ENCODE results near the gene CREB3L4.

Gene CREB3L4, protein sequence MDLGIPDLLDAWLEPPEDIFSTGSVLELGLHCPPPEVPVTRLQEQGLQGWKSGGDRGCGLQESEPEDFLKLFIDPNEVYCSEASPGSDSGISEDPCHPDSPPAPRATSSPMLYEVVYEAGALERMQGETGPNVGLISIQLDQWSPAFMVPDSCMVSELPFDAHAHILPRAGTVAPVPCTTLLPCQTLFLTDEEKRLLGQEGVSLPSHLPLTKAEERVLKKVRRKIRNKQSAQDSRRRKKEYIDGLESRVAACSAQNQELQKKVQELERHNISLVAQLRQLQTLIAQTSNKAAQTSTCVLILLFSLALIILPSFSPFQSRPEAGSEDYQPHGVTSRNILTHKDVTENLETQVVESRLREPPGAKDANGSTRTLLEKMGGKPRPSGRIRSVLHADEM
- 1.6 to 5.9 reads per million in 2 donors for total RNA-seq

DNA sequence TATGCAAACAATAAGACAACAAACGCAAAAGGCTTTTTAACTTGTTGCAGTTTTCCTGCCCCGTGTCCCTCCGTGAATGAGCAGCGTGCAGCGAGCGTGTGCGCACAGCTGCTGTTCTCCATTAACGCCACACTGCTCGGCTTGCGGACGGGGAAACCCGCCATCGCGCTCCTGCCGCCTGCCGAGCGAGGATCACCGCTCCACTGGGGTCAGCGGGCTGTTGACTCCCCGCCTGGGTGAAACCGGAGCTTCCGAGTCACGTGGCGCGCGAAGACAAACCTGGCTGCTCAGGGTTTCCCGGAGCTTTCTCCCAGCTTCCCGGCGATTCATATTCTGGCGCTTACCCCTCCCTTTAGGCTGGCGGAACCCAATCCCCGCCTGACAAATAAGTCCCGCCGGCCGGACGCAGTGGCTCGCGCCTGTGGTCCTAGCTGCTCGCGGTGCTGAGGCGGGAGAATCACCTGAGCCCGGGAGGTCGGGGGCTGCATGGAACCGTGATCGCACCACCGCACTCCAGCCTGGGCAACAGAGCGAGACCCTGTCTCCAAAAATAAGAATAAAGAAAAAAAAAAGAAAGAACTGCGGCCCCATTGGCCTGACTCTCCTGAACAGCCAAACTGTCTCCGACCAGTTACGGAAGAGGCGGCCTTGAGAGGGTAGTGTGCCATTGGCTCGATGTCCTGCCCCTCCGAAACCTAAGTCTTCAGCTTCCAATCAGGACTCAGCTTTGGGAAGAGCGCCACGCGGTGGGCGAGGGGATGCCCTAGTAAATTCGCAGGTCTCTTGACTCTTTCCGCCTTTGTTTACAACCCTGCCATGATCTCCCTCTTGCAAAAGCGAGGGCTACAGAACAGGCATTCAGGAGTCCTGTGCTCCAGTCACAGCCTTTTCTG is at the start of gene CREB3L4:
Gene CREB3L4, plus strand, starts transcription at position 796 of the 893 bp plus-strand sequence. CDS start 624 bp downstream, outside the sequence.
- DNase-seq: peak in 4 of 5 experiments; percentile 75 to 98 (median 79)

DNA sequence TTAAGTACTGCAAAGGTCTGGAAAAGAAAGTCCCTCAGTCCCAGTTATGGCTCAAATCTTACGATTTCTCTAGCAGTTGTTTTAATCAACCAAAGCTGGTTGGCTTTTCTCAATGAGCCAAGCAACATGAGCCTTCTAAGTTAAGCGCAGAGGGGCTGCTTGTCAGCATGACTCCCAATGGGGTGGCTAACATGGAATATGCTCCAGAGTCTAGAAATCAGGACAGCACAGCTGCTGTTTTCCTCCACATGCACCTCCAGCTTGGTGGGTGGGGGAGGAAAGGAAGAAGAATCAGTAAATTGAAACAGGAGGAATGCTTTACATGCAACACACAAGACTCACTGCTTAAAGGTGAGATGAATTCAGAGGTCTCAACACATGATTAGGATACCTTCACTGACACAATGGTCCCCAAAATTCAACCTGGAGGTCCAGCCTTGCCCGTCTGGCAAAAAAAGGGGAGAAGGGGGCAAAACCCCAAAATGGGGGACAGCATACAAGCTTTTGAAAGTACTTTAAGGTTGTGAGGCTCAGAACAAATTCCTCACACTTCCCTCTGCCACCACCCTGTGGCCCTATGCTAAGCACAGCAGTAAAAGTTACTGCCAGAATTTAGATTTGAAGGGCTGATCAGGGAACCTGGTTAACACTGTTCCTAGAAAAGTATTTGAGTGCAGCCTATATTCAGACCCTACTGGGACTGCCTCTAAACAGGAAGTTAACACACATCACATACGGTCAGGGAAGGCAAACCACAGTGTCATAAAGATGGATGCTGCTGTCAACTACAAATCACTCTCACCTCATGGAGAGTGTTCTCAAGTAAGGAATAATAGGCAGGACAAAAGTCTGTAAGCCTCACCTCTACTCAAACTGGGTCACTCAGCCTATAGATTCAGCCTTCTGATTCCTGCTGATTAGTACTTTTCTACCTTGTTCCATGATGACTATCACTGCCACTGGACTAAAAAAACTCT is 47.5 kb upstream of the CREB3L4 start:
- peak in 2 of 5 experiments; percentile 45 to 67 for DNase-seq

DNA sequence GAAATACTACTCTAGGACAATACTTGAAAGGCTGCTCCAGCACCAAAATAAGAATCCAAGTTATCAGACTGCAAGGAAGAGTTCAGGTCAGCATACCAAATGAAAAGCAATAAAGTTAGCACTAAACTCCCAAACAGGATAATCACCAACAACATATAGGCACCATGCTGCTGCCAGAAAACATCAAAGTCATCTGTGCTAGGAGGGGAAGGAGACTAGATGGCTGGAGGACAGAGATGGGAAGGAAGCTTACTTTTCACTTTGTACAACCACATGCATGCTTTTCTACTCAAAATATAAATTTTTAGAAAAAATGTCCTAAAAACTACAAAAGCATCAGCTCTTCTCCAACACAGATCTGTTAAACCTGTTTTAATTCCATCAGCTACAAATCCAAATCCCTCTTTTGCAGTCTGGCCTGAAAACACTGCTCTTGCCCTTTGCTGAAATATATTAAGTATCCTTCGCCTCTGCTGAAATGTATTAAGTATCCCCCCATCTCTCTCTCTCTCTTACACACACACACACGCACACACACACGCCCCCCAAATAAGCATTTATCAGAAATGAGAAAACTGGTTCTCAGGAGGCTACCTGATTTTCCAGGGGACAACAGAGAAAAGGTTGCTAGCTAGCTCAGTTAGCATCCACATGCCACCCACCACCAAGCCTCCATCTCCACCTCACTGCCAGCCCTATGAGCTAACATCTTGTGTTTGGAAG is 46.5 kb upstream of the CREB3L4 start:
- DNase-seq: no peak

DNA sequence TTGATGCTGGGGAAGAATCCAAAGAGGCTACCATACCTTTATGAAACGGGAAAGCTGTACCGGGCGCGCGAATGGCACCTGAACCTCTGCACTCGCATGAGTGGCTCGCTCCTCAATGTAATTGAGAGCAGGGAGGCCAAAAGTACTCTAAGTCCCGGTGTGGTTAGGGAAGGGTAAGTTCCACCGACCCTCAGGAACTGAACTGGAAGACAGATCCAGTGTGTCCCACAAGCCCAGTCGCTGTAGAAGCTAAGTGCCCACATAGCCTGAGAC is 46.0 kb upstream of the CREB3L4 start:
- no peak for DNase-seq

DNA sequence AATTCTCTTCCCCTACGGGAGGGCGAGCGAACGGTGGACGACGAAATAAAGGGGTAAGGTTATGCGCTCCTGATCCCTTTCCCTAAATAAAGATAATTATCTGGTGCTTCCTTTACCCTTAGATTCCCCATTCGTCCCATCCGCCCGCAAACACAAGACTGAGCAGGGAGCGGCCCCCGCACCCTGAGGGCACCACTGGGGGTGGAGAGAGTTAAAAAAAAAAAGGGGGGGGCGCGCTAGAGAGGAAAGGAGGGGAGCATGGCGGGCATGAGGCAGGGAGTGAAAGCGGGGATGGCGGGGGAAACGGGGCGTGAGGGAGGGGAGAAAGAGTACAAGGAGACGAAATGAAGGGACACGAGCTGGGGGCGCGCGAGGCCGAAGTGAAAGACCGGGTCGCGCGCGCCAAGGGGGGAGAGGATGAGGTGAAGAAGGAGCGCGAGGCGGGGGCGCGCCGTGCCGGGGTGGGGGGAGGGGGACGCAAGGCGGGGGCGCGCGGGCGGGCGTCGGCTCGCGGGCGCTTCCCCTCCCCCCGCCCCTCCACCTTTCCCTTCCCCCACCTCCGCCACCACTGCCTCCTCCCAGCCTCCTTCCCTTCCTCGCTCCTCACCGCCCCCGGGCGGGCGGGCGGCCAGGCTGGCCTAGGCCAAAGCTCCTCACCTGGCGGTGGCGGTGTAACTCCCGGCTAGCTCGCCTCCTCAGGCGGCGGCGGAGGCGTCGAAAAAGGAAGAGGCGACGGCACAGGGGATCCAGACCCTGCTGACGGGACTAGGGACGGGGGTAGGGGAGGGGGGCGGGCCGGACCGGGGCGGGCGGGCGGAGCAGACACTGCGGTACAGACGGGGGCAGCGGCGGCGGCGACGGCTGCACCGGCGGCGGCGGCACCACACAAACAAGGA is 45.4 kb upstream of the CREB3L4 start:
- DNase-seq: peak in 4 of 5 experiments; percentile 28 to 74 (median 36)

DNA sequence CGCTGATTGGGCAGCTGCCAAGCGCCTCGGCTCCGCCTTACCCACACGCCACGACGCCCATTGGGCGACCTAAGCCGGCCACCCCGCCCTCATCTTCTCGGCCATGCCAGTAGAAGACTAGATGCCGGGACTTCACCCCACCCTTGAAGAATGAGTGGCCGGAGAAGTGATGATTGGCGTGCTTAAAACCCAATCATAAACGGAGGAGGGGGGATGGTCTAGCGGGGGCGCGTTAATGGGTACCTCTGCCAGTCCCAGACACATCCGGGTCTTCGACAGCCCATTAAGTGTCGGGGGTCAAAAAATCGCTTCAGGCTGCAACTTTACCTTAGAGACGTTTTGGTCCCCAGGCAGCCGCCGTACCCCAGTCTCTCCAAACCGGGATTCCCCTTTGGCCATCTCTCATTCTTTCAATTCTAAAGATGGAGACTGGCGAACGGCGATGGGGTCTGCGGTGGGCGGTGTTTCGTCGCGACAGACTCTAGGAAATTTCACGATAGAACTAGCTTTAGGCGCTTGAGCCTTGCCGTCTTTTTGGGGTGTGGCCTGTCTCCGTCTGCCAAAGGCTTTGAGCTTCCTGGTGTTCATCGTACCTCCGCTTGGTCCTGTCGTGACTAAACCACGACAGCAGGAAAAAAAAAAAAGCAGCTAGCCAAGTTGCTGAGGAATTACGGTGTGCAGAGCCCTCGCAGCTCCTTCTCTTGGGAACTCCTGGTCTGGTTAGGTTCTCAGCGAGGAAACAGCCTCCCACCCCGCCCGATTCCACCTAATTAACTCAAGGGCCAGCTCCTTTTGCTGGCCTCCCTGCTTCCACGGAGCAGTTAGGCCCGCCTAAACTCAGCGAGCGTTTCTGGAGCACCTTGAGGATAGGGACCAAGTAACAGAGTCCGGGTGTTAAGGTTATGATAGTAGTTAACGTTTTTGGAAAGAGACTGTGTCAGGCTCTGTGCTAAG is 44.5 kb upstream of the CREB3L4 start, which contains the start of gene GATAD2B:
Gene GATAD2B, minus strand, starts transcription at position 1 of the 954 bp plus-strand sequence. CDS start 94,625 bp downstream, outside the sequence.
- DNase-seq: peak; percentile 95 to 100 (median 98)

DNA sequence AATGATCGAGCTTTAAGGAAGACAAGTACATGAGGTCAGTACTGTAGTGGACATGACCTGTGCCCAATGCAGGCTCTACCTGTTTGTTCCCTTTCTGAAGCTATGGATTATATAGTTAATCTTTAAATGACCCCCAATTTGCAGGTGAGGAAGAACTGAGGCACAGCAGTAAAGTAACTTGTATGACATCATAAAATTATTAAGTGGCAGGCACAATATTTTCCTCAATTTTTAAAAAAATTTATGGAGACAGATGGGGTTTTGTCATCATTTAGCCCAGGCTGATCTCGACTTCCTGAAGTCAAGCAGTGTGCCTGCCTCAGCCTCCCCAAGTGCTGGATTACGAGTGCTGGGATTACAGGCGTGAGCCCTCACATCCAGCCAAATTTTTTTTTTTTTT is 41.3 kb upstream of the CREB3L4 start:
- DNase-seq: no peak

DNA sequence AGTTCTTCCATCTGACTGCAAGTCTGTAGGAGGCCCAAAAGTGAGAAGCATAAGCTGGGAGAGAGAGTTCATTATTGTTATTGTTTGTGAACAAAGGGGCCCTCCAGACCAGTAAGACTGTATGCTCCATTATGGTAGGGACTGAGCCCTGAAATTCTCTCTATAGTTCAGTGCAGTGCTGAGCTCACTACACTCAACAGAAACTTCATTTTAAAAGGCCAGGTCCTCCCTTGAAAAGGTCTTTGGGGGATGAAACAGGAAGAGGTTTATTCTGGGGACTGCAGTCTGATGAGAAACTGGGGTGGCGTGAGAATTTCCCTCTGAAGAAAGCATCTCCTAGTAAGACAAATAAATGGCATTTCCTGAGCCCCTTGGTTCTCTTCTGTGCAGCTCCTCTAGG is 39.5 kb upstream of the CREB3L4 start:
- DNase-seq: no peak

DNA sequence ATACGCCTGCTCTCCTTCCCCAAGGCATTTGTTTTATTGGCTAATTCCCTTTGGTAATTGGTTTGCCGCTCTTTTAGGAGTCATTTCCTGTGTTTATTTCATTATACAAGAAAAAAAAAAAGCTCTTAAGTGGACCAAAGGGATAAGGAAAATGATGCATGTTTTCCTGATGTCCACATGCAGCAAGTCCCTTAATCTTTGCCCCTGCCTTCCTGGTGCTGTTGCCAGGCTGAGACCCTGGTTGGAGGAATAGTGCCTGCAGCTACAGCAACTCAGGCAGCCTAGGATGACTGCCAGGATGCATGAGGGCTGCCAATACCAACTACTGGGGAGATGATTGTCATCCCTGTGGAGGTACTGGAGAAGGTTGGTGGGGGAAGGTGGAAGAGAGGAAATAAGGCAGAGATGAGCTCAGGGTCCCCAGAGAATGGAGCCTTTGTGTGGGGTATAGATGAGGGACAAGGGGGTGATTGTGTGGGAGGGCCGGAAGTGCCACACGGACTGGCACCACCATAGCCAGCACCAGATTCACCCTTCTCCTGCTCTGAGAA is 38.8 kb upstream of the CREB3L4 start:
- DNase-seq: no peak

DNA sequence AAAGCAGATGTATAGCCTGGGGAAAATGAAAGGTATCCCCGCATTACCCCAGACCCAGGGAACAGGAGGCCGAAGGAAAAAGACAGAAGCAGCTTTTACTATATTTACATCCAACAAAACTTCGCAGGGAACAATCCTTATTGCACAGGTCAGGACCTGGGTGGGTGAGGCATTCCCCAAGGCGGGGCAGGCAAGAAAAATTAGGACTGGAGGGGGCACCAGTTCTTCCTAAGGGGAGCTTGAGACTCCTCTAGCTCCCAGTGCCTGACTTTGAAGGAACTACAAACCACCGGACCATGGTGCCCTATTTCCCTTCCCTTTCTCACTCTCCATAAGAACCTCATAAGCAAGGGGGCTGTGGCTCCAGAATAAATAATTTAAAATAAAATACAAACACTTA is 38.3 kb upstream of the CREB3L4 start:
- DNase-seq: no peak

DNA sequence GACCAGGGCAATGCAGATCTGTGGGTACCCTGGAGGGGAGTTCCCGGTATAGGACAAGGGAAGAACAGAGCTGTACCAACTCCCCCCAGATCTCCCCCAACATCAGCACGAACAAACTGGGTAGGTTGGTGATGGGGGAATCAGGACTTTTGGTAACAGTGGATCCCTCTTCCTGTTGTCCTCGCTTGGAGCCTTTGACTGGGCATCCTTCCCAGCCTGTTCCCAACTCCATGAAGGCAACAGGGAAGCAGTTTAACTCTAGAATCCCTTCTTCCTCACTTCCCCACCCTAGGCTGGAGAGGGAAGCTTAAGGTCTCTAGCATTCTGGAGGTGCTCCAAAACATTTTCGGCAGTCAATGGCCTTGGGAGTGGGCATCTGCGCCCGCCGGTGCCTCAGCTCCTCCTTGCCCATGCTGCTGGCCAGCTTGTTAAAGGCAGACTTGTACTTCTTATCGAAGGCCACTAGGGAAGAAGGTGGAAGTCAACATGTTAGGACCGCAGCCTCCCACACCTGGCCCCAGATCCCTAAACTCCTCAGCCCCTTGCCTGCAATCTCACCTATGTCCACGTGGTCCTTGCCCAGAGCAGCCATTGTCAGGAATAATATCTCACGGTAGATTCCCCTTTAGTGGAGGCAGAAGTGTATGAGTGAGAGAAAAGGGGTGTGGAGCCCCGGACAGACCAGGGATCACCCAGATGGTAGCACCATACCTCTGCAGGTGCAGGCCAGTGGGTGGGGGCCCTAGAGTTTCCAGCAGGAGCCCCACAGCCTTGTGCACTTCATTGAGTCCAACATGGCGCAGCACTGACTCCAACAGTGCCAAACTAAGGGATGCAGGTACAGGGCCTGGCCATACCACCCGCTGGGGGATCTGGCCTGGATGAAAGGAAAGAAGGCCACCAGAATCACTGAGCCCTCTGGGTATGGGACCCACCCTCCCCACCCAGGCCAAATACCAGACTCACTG is 37.4 kb upstream of the CREB3L4 start:
- DNase-seq: no peak

DNA sequence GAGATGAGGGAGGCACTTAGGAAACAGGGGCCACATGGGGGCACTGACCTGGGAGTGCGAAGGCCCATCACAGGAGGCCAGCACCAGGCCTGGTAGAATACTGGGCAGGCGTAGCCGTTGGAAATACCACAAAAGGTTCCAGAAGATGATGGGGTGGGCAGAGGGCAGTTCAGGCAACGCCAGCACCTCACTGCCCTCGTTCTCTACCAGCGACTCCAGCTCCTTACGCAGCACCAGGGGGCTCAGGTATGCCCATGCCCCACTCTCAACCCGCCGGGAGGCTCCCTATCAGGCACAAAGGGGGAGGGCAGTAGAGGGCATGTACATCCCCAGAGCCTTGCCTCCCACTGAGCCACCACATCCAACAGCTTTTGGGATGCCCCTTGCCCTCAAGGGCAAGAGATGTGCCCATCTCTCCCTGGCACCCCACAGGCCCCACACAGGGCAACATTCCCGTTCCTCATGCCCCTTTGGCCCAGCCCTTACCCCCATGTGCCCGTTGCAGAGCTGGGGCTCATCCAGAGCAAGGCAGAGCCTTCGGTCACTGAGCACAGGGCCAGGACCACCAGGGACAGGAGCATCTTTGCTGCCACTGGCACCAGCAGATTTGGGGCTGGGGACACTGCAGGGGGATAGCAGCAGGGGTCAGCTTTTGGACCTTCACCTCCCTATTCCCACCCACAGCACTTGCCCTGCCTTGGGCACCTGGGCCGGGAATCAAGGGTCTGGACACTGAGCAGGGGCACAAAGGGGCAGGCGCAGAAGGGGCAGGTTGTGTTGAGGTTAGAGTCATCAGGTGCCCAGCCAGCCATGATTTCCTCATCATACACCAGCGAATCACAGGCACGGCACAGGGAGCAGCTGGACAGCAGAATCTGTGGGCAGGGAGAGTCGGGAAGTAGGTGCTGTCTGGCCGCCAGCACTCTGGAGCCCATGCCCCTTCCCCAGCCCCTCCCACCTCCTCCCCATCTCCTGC is 35.3 kb upstream of the CREB3L4 start:
- DNase-seq: no peak

DNA sequence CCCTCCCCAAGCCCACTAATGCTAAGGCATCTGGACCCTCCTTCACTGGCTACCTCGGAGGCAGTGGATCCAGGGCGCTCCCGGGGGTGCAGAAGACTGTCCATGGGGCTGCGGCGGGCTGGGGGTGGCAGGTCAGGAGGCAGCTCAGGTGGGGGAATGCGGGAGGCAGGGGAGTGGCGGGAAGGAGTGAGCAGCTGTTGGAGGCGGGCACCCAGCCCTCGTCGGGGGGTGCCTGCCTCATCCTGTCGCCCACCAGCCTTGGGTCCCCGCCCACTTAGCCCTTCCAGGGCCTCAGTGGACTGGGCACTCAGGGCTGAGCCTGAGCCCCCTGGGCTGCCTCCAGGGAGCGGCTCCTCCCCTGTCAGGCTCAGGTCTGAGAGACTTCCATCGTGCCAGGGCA is 34.3 kb upstream of the CREB3L4 start:
- no peak for DNase-seq

DNA sequence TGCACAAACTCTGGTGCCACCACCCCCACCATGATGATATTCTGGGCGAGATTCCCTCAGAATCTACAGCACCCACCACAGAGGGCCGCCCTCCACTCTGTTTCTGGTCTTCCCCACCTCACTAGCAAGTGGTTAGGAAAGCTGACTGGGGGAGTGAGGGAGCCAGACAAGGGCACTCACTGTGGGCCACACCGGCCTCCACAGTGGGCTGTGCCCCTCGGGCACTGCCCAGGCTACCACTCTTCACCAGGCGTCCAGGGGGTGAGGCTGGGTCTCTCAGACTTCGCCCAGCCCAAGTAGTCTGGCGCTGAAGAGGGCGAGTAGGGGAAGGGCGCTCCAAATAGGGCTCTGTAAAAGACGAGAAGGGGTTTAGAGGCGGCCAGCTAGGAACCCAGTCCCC is 33.7 kb upstream of the CREB3L4 start:
- no peak for DNase-seq

DNA sequence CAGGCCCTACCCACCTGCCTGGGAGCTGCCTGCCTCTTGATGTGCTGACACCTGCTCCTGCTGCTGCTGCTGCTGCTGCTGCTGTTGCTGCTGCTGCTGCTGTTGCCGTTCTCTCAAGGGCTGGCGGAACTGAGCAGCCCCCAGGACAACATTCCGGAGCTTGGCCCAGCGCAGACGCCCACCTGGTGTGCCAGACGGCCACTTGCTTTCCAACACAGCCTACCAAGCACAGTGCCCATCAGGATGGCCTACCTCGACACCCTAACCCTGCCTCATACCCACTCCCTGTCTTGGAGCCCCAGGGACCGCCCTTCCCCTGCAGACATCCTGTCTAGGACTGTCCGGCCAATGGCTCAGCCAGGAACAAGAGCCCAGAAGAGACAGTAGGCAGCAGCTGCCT is 33.0 kb upstream of the CREB3L4 start:
- DNase-seq: no peak

DNA sequence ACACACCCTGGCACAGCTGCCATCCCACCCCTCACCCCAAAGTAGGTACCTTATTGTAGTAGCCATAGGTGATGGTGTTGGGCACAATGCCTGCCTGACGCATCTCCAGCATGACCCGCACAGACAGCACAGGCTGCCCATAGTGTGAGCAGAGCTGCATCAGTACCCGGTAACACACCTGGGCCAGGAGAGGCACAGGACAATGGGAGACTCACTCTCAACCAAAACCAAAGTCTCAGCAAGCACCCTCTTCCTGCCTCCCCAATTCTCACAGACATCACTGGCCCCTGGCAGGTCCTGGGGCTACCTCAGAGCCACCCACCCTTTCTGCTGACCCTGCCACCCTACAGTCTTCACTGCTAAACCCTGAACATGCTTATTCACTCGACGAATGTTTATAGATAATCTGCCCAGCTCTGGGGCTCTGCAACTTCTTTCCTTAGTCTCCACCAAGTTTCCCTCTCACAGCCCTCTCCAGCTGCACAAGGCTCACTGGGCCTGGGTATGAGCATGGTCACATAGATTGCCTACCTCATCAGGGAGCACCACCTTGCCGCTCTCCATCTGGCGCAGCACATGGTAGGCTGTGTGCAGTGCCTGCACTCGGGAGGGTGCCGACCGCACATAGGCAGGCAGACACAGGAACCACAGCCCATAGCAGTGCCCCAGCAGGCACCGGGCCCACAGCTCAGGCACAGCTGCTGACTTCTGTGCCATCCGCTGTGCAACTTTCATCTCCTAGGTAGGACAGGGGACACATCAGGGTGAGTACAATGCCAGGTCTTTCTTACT is 31.5 kb upstream of the CREB3L4 start:
- DNase-seq: no peak
